Lower leg skin (tissue), 3 donors: ENCODE data around the gene PTRHD1.

Source experiments
- CTCF ChIP-seq, 3 donors: fragments of 450-650 bp; IDR thresholded peaks; one replicate each; pipeline ENCODE4 v1.5.1; 2016; ENCODE audit warnings: antibody characterized with exemption in 3 of 3, mild to moderate bottlenecking in 3 of 3, moderate library complexity in 2 of 3
- POLR2A ChIP-seq, 2 donors: fragments of 450-650 bp; IDR thresholded peaks; one replicate each; pipeline ENCODE4 v1.6.1; 2016 to 2017; ENCODE audit warnings: antibody characterized with exemption in 2 of 2, mild to moderate bottlenecking in 1 of 2, moderate library complexity in 1 of 2

DNA sequence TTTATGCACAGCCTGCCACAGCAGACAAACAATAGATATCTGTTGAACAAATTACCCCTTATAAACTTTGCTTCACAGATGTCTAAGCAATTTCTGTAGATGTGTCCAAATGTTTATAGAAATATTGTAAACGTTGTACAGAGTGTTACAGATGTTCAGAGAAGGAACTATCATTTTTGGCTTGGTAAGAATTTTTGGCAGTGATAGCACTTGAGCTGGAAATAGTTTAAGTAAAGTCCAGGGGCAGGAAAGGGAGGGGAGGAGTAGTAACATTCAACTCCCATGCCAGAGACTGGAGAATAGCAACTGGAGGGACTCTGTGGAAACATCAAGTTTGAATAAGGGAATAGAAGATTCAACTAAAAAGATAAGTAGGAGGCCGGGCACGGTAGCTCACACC lies 4.4 kb downstream of the PTRHD1 start:
- no peak for TF ChIP-seq CTCF (IDR thresholded peaks at IDR 0.05)
- no peak for TF ChIP-seq POLR2A (IDR thresholded peaks at IDR 0.05)
